Measurements from ENCODE around the gene SORBS1. TPM values are rescaled to one million over a fixed set of nuclear protein-coding genes. Genes with fewer than 3 reads are reported as not detected.

SORBS1 gene
- total and polyA plus RNA-seq, 12 donors, result 140 to 1,253 (median 1,042) TPM

GRCh38 chr10:95289003-95289920, 271.9 kb downstream of the SORBS1 start:
- 22 to 27% methylated on average over 12 of the region's 12 CpGs for WGBS, 2 donors
- H3K27ac ChIP-seq, result peak overlapping the region; percentile 91 to 98 (median 96)
- DNase-seq (no peak), ATAC-seq (peak; percentile 8 to 78 (median 46))
- peaks cover 0 to 24% (median 0%) of the 10 kb centered on the region in 7 donors for H3K27me3 ChIP-seq
- peaks cover 0 to 6% (median 0%) of the 10 kb centered on the region in 9 donors for H3K36me3 ChIP-seq
- peak overlapping the region; percentile 76 to 98 (median 94) for H3K4me3 ChIP-seq
- TF ChIP-seq, protein P1, sequence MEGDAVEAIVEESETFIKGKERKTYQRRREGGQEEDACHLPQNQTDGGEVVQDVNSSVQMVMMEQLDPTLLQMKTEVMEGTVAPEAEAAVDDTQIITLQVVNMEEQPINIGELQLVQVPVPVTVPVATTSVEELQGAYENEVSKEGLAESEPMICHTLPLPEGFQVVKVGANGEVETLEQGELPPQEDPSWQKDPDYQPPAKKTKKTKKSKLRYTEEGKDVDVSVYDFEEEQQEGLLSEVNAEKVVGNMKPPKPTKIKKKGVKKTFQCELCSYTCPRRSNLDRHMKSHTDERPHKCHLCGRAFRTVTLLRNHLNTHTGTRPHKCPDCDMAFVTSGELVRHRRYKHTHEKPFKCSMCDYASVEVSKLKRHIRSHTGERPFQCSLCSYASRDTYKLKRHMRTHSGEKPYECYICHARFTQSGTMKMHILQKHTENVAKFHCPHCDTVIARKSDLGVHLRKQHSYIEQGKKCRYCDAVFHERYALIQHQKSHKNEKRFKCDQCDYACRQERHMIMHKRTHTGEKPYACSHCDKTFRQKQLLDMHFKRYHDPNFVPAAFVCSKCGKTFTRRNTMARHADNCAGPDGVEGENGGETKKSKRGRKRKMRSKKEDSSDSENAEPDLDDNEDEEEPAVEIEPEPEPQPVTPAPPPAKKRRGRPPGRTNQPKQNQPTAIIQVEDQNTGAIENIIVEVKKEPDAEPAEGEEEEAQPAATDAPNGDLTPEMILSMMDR (IDR thresholded peaks at IDR 0.05), result peak in 5 of 9 donors; percentile 12 to 41 (median 36)
- intact Hi-C loops (cut with DNase I), result loop anchor here in 3 of 10 donors (5.0 kb wide), 3 partner anchors 37 to 48 kb away; no protein-coding TSS in a partner anchor
- no peaks in the 10 kb centered on the region for H3K9me3 ChIP-seq
- peaks cover 10 to 64% (median 57%) of the 10 kb centered on the region in 9 donors for H3K4me1 ChIP-seq

DNA sequence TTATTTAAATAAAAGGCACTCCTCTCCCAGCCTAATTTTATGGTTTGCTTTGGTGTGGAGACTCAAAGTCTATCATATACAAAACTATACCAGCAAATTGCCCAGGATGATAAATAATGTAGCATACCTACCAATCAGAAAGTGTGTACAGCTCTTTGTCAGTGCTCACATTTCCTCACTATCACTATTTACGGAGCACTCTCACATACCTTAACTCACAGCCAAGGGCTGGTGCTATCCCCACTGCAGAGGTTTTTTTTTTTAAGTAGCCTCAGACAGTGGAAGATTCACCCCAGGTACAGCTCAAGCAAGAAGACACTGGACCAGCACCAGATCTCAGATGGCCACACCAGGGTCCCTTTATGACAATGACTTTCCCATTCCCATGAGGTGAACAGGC, 272.9 kb downstream of the SORBS1 start:
- intact Hi-C loops (cut with DNase I), result loop anchor here in 3 of 10 donors (5.0 kb wide), 3 partner anchors 36 to 49 kb away; no protein-coding TSS in a partner anchor
- H3K36me3 ChIP-seq, result peaks cover 0 to 6% (median 0%) of the 10 kb centered on the region in 9 donors
- H3K9me3 ChIP-seq, result no peaks in the 10 kb centered on the region
- WGBS, 2 donors, result 46 to 55% methylated on average over 1 of the region's 1 CpG
- ATAC-seq, result peak in 4 of 8 donors; percentile 7 to 32 (median 11)
- peaks cover 0 to 24% (median 0%) of the 10 kb centered on the region in 7 donors for H3K27me3 ChIP-seq
- peaks cover 10 to 74% (median 60%) of the 10 kb centered on the region in 9 donors for H3K4me1 ChIP-seq
- peak overlapping the region in 9 of 10 donors; percentile 0 to 98 (median 96) for H3K4me3 ChIP-seq
- TF ChIP-seq, protein P1 (IDR thresholded peaks at IDR 0.05), result no peak
- DNase-seq, result no peak
- H3K27ac ChIP-seq, result peak overlapping the region; percentile 59 to 98 (median 96)

DNA sequence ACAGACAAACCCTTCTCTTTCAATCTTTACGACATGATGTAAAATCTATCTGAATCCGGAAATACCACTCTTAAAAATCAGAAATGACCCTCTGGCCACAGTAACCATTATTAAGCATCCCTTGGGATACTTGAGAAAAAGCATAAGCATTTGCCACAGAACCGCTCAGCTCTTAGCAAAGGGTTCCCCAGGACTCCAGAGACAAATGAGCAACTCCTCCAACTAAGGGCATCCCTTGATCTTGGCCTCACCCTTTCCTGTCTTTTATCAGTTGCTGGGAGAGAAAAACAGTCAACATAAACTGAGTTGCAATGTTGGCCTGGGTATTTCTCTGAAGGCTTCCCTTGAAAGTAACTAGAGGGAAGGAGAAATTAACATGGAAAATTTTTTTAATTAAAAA, 273.9 kb downstream of the SORBS1 start:
- Histone ChIP-seq H3K27me3 (peaks cover 0 to 24% (median 0%) of the 10 kb centered on the region in 7 donors), H3K4me1 (peaks cover 10 to 84% (median 62%) of the 10 kb centered on the region in 9 donors), H3K36me3 (peaks cover 0 to 6% (median 0%) of the 10 kb centered on the region in 9 donors), H3K9me3 (no peaks in the 10 kb centered on the region), H3K27ac (peak overlapping the region; percentile 59 to 98 (median 96)), H3K4me3 (peak overlapping the region in 7 of 10 donors; percentile 12 to 98 (median 96))
- TF ChIP-seq, protein P1 (IDR thresholded peaks at IDR 0.05), result no peak
- ATAC-seq, result peak in 5 of 8 donors; percentile 34 to 48 (median 43)
- intact Hi-C loops (cut with DNase I), result loop anchor here in 3 of 10 donors (5.0 kb wide), 3 partner anchors 35 to 50 kb away; no protein-coding TSS in a partner anchor
- 27 to 36% methylated on average over 3 of the region's 3 CpGs for WGBS, 2 donors
- DNase-seq, result no peak

GRCh38 chr10:95286707-95287106, 274.5 kb downstream of the SORBS1 start:
- intact Hi-C loops (cut with DNase I), result loop anchor here in 3 of 10 donors (5.0 kb wide), 3 partner anchors 34 to 51 kb away; no protein-coding TSS in a partner anchor
- Histone ChIP-seq H3K27me3 (peaks cover 0 to 24% (median 0%) of the 10 kb centered on the region in 7 donors), H3K9me3 (no peaks in the 10 kb centered on the region), H3K36me3 (peaks cover 0 to 6% (median 0%) of the 10 kb centered on the region in 9 donors), H3K27ac (peak overlapping the region; percentile 59 to 98 (median 96)), H3K4me1 (peaks cover 10 to 90% (median 66%) of the 10 kb centered on the region in 9 donors), H3K4me3 (peak overlapping the region in 7 of 10 donors; percentile 12 to 98 (median 96))
- no peak for DNase-seq
- peak in 2 of 8 donors; percentile 19 to 26 for ATAC-seq
- WGBS, 2 donors, result 15 to 56% methylated on average over 1 of the region's 1 CpG
- TF ChIP-seq, protein P1 (IDR thresholded peaks at IDR 0.05), result no peak
